GM12892 (cell line): ENCODE data around the gene LRIG3.

Experiments used
- POLR2A ChIP-seq: IDR thresholded peaks from 2 replicates; pipeline ENCODE4 v1.6.1; 2011; ENCODE audit warnings: low read depth, low read length, control low read depth
- POLR2AphosphoS5 ChIP-seq: IDR thresholded peaks from 2 replicates; pipeline ENCODE4 v1.6.1; 2011; ENCODE audit warnings: low read depth, low read length, control low read depth
- TAF1 ChIP-seq: IDR thresholded peaks from 2 replicates; pipeline ENCODE4 v1.6.1; 2011; ENCODE audit warnings: low read depth, mild to moderate bottlenecking, control low read depth, low read length, borderline replicate concordance

DNA sequence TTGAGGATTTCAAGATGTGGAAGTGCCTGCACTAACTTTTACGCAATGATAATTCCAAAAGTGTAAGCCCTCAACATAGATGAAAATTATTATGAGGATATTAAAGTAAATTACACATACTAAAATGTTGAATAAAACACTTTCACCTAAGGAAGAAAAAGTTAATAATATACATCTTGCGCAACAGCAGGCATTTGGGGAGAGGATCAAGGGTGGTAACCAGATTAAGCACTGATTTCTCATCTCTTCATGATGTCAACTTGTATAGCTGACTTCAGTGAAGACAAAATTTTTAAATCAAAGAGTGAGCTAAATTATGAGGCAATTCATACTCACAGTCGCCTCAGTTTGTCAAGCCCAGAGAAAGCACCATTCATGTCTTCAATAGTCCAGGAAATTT is 33.8 kb downstream of the LRIG3 start:
- TF ChIP-seq POLR2A (no peak), TAF1 (no peak), POLR2AphosphoS5 (no peak)
